ENCODE data around the gene ANK3.

The ANK3 gene

DNA sequence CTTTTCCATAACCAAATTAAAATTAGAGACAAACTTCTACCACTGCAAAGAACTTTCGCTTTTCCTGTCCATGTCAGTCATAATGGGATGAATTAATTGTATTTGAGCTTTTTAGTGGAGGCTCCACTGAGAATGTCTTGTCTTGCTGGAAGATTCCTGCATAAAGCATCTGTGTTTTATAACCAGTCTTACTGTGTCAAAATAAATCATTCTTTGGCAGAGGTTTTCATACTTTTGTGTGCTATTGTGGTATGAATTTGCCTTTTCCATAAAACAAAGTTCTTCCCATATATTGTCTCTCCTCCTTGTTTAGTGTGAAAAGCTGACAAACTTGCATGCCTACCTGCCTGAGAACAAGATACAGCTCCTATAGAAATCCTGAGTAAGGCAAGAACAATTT is 358.5 kb downstream of the ANK3 start:
- no peak for DNase-seq (ENCODE audit: low spot score)

GRCh38 chr10:60029475-60029874 is 360.2 kb downstream of the ANK3 start:
- no peak for DNase-seq (ENCODE audit: low spot score)

DNA sequence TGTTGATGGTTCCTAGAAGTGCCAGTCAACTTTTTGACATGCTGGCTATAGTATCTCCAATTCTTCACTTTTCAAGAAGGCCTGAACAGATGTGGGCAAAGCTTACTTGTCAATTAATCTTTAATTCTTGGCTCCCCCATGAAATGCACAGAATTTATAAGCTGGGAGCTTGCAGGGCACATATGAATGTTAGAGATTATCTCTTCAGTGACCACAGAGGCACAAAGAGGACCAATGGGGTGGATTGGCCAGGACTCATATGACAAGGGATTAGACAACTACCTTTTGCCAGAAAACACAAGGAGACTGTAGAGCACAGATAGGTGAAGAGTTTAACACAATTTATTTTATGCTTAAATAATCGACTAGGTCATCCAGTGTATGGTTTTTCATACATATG is 361.6 kb downstream of the ANK3 start:
- no peak for DNase-seq (ENCODE audit: low spot score)

DNA sequence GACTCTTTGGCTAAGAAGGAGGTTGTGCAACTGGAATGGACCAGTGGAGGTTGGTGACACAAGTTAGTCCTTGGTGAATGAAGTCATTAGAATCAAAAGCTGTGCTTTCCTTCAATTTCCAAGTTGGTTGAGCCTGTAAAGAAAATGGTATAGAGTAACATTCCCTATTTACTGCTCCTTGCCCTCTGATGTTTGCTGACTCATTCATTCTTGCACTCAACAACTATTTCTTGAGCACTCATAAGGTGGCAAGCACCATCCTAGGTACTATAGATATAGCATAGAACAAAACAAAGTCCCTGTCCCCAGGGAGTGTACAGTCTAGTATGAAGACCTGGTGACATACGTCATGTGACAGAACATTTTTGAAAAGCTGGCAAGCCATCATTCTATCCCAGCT is 364.4 kb downstream of the ANK3 start:
- no peak for DNase-seq (ENCODE audit: low spot score)

- no peak for DNase-seq (ENCODE audit: low spot score)
These were observed 365.2 kb downstream of the ANK3 start for GRCh38 chr10:60024506-60024905.

DNA sequence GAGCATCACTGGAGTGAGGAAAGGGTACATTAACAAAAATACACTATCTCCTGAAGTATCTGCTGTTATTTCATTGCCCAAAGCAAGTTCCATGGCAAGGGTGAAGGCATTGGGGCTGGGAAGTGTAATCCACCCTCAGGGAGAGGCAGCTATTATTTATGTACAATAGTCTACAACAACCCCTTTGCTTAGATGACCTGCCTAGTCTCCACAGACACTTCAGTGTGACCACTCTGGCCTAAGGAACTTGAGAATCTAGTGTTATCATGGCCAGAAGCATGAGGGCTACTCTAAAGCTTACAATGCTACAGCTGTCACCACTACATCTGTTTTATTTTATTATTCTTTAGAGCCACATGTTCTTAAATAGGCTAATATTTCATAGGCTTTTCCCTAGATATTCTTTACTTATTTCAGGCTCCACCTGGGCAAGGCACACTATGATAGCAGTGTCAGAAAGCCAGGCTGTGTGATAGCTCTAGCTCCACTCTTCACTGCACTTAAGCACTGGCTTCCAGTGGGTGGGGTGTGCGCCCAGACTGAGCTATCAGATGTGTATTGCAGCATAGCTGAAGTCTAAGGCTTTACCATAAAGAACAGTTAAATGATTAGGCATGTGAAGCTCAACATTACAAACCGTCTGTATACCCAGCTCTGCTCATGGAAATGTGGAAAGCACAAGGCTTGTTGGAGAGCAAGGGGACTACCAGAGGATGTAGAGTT is 366.4 kb downstream of the ANK3 start:
- DNase-seq (ENCODE audit: low spot score) = no peak

DNA sequence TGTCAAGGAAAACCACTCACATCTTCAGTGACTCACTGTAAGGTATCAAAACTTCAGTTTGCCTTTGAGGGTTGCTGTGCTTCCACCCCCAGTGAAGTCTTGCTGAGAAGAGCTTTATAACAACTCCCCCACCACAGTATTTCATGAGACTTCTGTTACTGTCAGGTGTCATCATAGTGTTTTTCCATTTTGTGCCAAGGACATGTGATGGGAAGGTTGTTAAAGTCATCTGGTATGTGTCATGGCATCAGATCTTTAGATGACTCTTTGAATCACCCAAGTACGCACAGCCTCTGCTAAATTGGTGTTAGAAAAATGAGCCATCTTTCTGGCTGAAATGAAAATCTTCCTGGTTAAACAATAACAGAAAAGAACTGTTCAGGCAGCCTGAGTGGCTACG is 368.3 kb downstream of the ANK3 start:
- DNase-seq (ENCODE audit: low spot score) = no peak

- no peak for DNase-seq (ENCODE audit: low spot score)
These were observed 372.9 kb downstream of the ANK3 start for GRCh38 chr10:60016794-60017193.

DNA sequence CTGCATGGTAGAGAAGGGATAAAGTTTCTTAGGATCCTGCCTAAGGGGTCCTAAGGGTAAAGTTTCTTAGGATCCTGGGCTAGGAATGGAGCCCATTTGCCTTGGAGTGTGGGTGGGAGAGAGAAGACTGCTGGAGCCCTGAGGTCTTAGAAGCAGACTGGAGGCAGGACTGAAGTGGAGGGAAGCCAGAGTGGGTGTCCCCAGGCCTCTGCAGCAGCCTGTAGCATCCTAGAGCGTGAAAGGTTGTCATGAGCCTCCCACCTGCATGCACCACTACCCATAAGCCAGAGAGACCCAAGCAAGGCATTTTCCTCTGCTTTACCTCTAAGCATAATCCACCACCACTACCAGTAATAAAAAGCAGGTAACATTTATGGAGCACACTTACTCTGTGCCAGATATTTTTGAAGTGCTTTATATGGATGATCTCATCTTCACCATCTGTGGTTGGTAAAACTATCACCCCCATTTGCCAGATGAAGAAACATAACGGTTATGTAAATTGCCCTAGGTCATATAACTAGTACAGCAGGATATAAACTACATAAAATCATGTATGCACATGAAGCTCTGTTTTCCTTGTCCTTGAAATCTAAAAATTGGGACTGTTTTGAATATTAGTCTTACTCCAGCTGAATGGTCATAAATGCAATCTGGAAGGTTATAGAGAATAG is 379.8 kb downstream of the ANK3 start:
- no peak for DNase-seq (ENCODE audit: low spot score)

GRCh38 chr10:60009276-60009675 is 380.4 kb downstream of the ANK3 start:
- DNase-seq (ENCODE audit: low spot score) = no peak

GRCh38 chr10:60008816-60009215 is 380.9 kb downstream of the ANK3 start:
- no peak for DNase-seq (ENCODE audit: low spot score)

GRCh38 chr10:60006062-60006461 is 383.6 kb downstream of the ANK3 start:
- no peak for DNase-seq (ENCODE audit: low spot score)

DNA sequence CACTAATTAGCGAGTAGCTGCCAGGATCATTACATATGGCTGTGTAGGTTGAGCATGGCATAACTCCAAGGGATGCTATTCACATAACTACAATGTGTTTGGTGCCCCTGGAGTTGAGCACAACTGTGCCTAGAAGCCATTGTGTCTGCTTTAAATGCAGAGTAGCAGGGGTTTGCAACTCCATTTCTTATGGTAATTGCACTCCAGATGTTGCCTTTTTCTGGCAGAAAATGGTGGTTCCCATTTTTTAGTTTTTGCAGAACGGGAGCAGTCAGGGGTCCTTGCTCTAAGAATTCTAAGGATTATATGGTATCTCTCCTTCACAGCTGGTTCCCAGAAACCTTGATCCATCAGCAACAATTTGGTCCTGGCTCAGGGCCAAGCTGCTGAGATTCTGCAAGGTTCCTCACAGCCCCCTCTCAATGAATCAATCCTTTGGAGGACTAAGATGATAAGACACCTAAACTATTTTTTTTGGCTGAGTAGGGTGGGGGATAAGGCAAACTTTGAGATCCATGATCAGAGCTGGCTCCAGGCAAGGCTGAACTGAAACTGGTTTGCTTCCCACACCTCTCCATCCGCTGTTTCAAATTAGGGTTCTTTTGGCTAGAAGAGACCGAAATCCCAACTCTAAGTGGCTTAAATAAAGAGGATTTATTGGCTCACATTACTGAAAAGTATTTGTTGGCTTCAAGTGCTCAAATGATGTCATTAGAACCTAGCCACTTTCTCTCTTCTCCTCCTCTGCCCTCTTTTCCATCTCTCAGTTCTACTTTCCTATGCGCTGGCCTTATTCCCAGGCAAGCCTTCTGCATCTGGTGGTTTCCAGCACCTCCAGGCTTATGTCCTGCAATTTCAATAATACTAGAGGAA is 385.8 kb downstream of the ANK3 start:
- DNase-seq (ENCODE audit: low spot score) = no peak

DNA sequence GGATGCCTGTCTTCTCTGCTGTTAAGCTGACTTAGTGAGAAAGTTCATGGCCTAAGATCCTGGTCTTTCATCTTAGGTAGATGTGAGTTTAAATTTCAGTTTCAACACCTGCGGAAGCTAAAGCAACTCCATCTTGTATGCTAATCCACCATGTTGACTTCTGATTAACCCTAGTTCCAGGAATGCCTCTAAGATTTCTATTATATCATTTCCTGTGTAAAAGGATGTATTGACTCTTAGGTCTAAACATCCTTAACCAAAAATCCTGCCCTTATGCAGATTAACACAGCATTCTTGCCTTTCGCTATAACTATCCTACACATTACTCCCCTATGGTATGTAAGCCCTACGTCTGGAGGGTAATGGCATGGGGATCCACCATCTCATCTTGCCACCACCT is 388.9 kb downstream of the ANK3 start:
- no peak for DNase-seq (ENCODE audit: low spot score)

- no peak for DNase-seq (ENCODE audit: low spot score)
These were observed 391.7 kb downstream of the ANK3 start for GRCh38 chr10:59997827-59998525.

GRCh38 chr10:59995862-59996261 is 393.8 kb downstream of the ANK3 start:
- no peak for DNase-seq (ENCODE audit: low spot score)

DNA sequence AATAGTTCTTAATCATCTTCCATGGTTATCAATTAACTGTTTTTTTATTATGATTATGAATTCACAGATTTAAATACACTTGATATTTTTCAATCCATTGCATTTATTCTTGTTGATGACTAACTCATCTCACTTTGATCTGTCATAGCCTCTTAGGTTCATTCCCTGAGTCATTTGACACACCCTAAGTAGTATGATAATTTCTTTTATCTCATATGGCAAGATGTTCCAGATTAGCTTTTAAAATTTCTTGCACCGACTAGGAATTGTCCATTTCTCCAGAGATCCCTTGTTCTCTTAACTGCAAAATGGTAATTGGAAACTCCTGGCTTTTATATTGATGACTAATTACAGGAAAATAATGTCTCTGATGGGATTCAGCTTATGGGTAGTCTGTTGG is 395.7 kb downstream of the ANK3 start:
- no peak for DNase-seq (ENCODE audit: low spot score)

DNA sequence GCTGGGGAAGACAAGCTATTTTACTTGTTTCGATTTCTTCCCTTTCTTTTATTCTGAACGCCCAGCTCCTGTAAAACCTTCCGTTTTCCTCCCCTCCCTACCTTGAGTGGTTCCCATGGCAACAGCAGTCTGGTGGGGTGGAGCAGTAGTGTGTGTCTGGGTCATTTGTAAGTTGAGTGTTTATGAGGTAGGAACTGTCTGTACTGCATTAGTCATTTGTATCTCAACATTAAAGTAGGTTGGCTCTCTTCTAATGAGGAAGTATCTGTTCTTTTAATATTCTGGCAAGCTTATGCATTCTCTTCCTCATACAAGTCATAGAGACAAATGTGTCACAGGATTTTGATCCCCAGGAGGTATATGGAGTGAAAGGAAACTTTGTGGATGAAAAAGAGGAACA is 398.0 kb downstream of the ANK3 start:
- peak; percentile 39 for DNase-seq (ENCODE audit: low spot score)

GRCh38 chr10:59991117-59991516 is 398.6 kb downstream of the ANK3 start:
- DNase-seq (ENCODE audit: low spot score) = no peak

DNA sequence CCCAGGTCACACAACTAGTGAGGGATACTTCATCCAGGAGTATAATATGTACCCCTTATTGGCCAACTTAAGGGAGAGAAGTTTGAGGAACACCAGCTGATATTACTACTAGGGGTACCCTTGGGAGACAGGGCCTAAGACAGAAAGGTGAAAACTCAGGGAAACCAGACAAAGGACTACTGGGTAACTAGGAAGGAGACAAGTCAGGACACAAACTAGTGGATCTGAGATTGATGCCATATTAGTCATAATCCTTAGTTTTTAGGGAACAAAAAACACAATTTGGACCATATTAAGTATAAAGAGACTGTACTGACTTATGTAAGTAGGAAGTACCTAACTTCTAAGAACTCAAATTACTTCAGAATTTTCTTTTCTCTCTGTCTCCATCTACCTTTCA is 404.0 kb downstream of the ANK3 start:
- no peak for DNase-seq (ENCODE audit: low spot score)

DNA sequence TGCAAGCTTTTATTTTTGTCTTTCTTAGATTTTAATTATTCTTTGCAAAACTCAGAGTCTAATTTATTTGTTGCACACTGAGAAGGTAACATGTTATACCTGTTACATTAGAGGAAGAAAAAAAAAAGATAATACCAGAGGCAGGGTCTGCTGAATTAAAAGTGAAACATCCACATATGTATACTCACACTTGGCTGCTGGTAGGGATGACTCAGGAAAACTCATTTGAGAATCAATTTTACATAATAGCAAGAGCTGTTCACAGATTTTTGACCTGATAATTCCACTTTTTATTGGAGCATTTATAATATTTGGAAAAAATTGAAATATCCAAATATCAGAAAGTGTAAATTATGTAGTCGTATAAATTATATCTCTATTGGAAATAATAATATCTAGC is 405.3 kb downstream of the ANK3 start:
- no peak for DNase-seq (ENCODE audit: low spot score)

GRCh38 chr10:59980356-59980755 is 409.3 kb downstream of the ANK3 start:
- DNase-seq (ENCODE audit: low spot score) = no peak

All from pons (tissue), 1 donor.